Naive thymus-derived CD8-positive, alpha-beta T cell (primary cell): ENCODE measurements around the gene NDUFB10. TPM values are rescaled to one million over a fixed set of nuclear protein-coding genes. Genes with fewer than 3 reads are reported as not detected.
A peak's percentile ranks its signal among the peaks of the same experiment; 100 is the strongest.
"Not testable (repeated sequence)": the region's sequence is repeated elsewhere in the genome, so short reads cannot be mapped to it uniquely, and the experiment has no call there.

Experiments used
- ATAC-seq, 2 donors: fragments of 150-1000 bp; cut with Tn5 transposase in 1 of 2; sonication (Bioruptor Pico), chemical (Tn5 transposase) in 1 of 2; 1 replicate in 1 of 2; 2 replicates in 1 of 2; pipeline ENCODE4 v1.10.0; 2021; ENCODE audit warnings: mild to moderate bottlenecking in 2 of 2, moderate library complexity in 2 of 2
- POLR2A ChIA-PET: fragments of 350-600 bp; sonication (Branson Sonifier 250); formaldehyde crosslinking; loops from one replicate; lab custom pipeline; 2021; ENCODE audit warnings: antibody characterized with exemption; lab: Charles Lee
- DNase-seq, 10 donors: peaks; one replicate each; pipeline versions ENCODE4 v3.0.0 to v3.0.0-alpha.2; 2020 to 2022
- H3K27ac Mint-ChIP-seq, 10 donors: one replicate each; pipeline ENCODE4 v1.8.0; 2020 to 2022; ENCODE audit warnings: mild to moderate bottlenecking in 10 of 10, mixed read lengths in 10 of 10, moderate library complexity in 4 of 10, inconsistent platforms in 1 of 10
- H3K27me3 Mint-ChIP-seq, 5 donors: one replicate each; pipeline ENCODE4 v1.8.0; 2021 to 2022; ENCODE audit warnings: mixed read lengths in 5 of 5
- H3K36me3 Mint-ChIP-seq, 3 donors: one replicate each; pipeline ENCODE4 v1.8.0; 2020 to 2022; ENCODE audit warnings: mixed read lengths in 3 of 3, mild to moderate bottlenecking in 2 of 3, inconsistent platforms in 1 of 3
- H3K4me1 Mint-ChIP-seq, 4 donors: one replicate each; pipeline ENCODE4 v1.8.0; 2021 to 2022; ENCODE audit warnings: mixed read lengths in 4 of 4
- H3K4me3 Mint-ChIP-seq, 10 donors: one replicate each; pipeline ENCODE4 v1.8.0; 2020 to 2022; ENCODE audit warnings: mild to moderate bottlenecking in 10 of 10, mixed read lengths in 10 of 10, moderate library complexity in 6 of 10, inconsistent platforms in 1 of 10
- H3K9me3 Mint-ChIP-seq, 9 donors: one replicate each; pipeline ENCODE4 v1.8.0; 2020 to 2022; ENCODE audit warnings: mixed read lengths in 9 of 9, mild to moderate bottlenecking in 3 of 9, inconsistent platforms in 1 of 9, moderate library complexity in 1 of 9
- polyA plus RNA-seq, 3 donors: library from polyadenylated mRNA; unstranded; fragments of 300-500 nt; fragmentation: Illumina TruSeq; gene quantifications; one replicate each; pipeline ENCODE4 v1.2.3, GENCODE V29; 2021
- total RNA-seq, 8 experiments: library from RNA in 2 of 8; stranded (reverse) in 2 of 8; gene quantifications; one replicate each; pipeline ENCODE4 v1.2.3 and lab custom pipeline; 2021 to 2026

The NDUFB10 gene
- total and polyA plus RNA-seq, 5 experiments from 2014 or later, result 62.5 to 217 (median 180) TPM

GRCh38 chr16:1917665-1918350, 41.5 kb upstream of the NDUFB10 start:
- Mint-ChIP-seq H3K4me1 (peaks cover 0 to 5% (median 3%) of the 10 kb centered on the region in 4 donors), H3K27me3 (peaks cover 20 to 67% (median 48%) of the 10 kb centered on the region in 5 donors), H3K36me3 (peaks cover 0 to 7% (median 0%) of the 10 kb centered on the region in 3 donors), H3K27ac (no peak overlapping the region), H3K9me3 (no peaks in the 10 kb centered on the region), H3K4me3 (no peak overlapping the region)
- ATAC-seq (no peak), DNase-seq (no peak)
- POLR2A ChIA-PET, result no interaction called here

- Mint-ChIP-seq H3K36me3 (peaks cover 0 to 7% (median 0%) of the 10 kb centered on the region in 3 donors), H3K9me3 (peaks cover 0 to 3% (median 0%) of the 10 kb centered on the region in 9 donors), H3K4me1 (peaks cover 0 to 5% (median 3%) of the 10 kb centered on the region in 4 donors), H3K4me3 (no peak within 1 kb of the TSS), H3K27me3 (peaks cover 22 to 74% (median 51%) of the 10 kb centered on the region in 5 donors), H3K27ac (no peak within 1 kb of the TSS)
- DNase-seq (no peak), ATAC-seq (no peak)
- POLR2A ChIA-PET, result no interaction called here
Observed at GRCh38 chr16:1918351-1919326, 40.7 kb upstream of the NDUFB10 start, which contains the start of gene HS3ST6. TSS of gene HS3ST6 (minus strand) at chr16:1918415. CDS start at chr16:1918323, 92 bp downstream.

- POLR2A ChIA-PET, result no interaction called here
- Mint-ChIP-seq H3K27ac (no peak overlapping the region), H3K4me1 (peaks cover 0 to 6% (median 5%) of the 10 kb centered on the region in 4 donors), H3K4me3 (no peak overlapping the region), H3K36me3 (peaks cover 0 to 7% (median 0%) of the 10 kb centered on the region in 3 donors), H3K9me3 (peaks cover 0 to 3% (median 0%) of the 10 kb centered on the region in 9 donors), H3K27me3 (peaks cover 22 to 77% (median 51%) of the 10 kb centered on the region in 5 donors)
- DNase-seq (no peak), ATAC-seq (no peak)
Observed at GRCh38 chr16:1919327-1919998, 39.9 kb upstream of the NDUFB10 start.

GRCh38 chr16:1920122-1920521, 39.2 kb upstream of the NDUFB10 start:
- H3K9me3 Mint-ChIP-seq, H3K36me3 Mint-ChIP-seq, ATAC-seq, DNase-seq, POLR2A ChIA-PET, H3K4me3 Mint-ChIP-seq, H3K27ac Mint-ChIP-seq, H3K4me1 Mint-ChIP-seq: not testable (repeated sequence)
- peaks cover 22 to 76% (median 53%) of the 10 kb centered on the region in 5 donors for H3K27me3 Mint-ChIP-seq

- ATAC-seq (no peak), DNase-seq (no peak)
- peaks cover 19 to 70% (median 49%) of the 10 kb centered on the region in 5 donors for H3K27me3 Mint-ChIP-seq
- peaks cover 0 to 6% (median 5%) of the 10 kb centered on the region in 4 donors for H3K4me1 Mint-ChIP-seq
- no peak overlapping the region for H3K4me3 Mint-ChIP-seq
- H3K27ac Mint-ChIP-seq, result no peak overlapping the region
- POLR2A ChIA-PET, result no interaction called here
- peaks cover 0 to 7% (median 0%) of the 10 kb centered on the region in 3 donors for H3K36me3 Mint-ChIP-seq
- H3K9me3 Mint-ChIP-seq, result peaks cover 0 to 3% (median 0%) of the 10 kb centered on the region in 9 donors
Observed at GRCh38 chr16:1920727-1921171, 38.6 kb upstream of the NDUFB10 start.

- POLR2A ChIA-PET, result no interaction called here
Observed at GRCh38 chr16:1922357-1922756, 37.0 kb upstream of the NDUFB10 start.

GRCh38 chr16:1923299-1924034, 35.9 kb upstream of the NDUFB10 start:
- DNase-seq (peak in 2 of 10 donors; percentile 15 to 22), ATAC-seq (peak in 1 of 2 donors; percentile 36)
- Mint-ChIP-seq H3K9me3 (peaks cover 0 to 3% (median 0%) of the 10 kb centered on the region in 9 donors), H3K27ac (no peak overlapping the region), H3K4me1 (peaks cover 0 to 6% (median 5%) of the 10 kb centered on the region in 4 donors), H3K36me3 (peaks cover 0 to 7% (median 0%) of the 10 kb centered on the region in 3 donors), H3K27me3 (peaks cover 18 to 51% (median 36%) of the 10 kb centered on the region in 5 donors), H3K4me3 (no peak overlapping the region)
- POLR2A ChIA-PET, result no interaction called here

More at GRCh38 chr16:1922357-1922756, 37.0 kb upstream of the NDUFB10 start:
- peaks cover 0 to 3% (median 0%) of the 10 kb centered on the region in 9 donors for H3K9me3 Mint-ChIP-seq
- H3K27me3 Mint-ChIP-seq, result peaks cover 18 to 54% (median 36%) of the 10 kb centered on the region in 5 donors
- H3K4me1 Mint-ChIP-seq, result peaks cover 0 to 6% (median 5%) of the 10 kb centered on the region in 4 donors
- ATAC-seq, result no peak
- H3K27ac Mint-ChIP-seq, result no peak overlapping the region
- DNase-seq, result no peak
- peaks cover 0 to 7% (median 0%) of the 10 kb centered on the region in 3 donors for H3K36me3 Mint-ChIP-seq
- no peak overlapping the region for H3K4me3 Mint-ChIP-seq

GRCh38 chr16:1924095-1924494, 35.2 kb upstream of the NDUFB10 start:
- Mint-ChIP-seq H3K36me3 (peaks cover 0 to 7% (median 0%) of the 10 kb centered on the region in 3 donors), H3K27me3 (peaks cover 18 to 47% (median 31%) of the 10 kb centered on the region in 5 donors), H3K27ac (no peak overlapping the region)

GRCh38 chr16:1926271-1926670, 33.1 kb upstream of the NDUFB10 start:
- ATAC-seq, result no peak
- no peak overlapping the region for H3K27ac Mint-ChIP-seq

More at GRCh38 chr16:1924095-1924494, 35.2 kb upstream of the NDUFB10 start:
- Mint-ChIP-seq H3K4me3 (no peak overlapping the region), H3K4me1 (peaks cover under 1 to 7% (median 6%) of the 10 kb centered on the region in 4 donors), H3K9me3 (peaks cover 0 to 3% (median 0%) of the 10 kb centered on the region in 9 donors)
- no peak for ATAC-seq
- no peak for DNase-seq
- POLR2A ChIA-PET, result no interaction called here

GRCh38 chr16:1929105-1929504, 30.2 kb upstream of the NDUFB10 start:
- Mint-ChIP-seq H3K4me3 (peak overlapping the region; percentile 67 to 89 (median 83)), H3K27ac (peak overlapping the region in 8 of 10 donors; percentile 53 to 88 (median 74)), H3K36me3 (no peaks in the 10 kb centered on the region), H3K9me3 (no peaks in the 10 kb centered on the region), H3K27me3 (peaks cover 0 to 9% (median 4%) of the 10 kb centered on the region in 5 donors), H3K4me1 (peaks cover 0 to 6% (median 2%) of the 10 kb centered on the region in 4 donors)
- peak in 2 of 10 donors; percentile 5 to 17 for DNase-seq
- peak; percentile 29 to 38 for ATAC-seq
- POLR2A ChIA-PET, result interaction anchor here (0.6 to 1.5 kb wide), 6 partner anchors 15 to 436 kb away, joined by 3 to 7 read pairs (median 3); partner anchors contain the start of genes EME2, NUBP2, RPS2 and SPSB3

More at GRCh38 chr16:1926271-1926670, 33.1 kb upstream of the NDUFB10 start:
- Mint-ChIP-seq H3K9me3 (peaks cover 0 to 3% (median 0%) of the 10 kb centered on the region in 9 donors), H3K4me1 (peaks cover under 1 to 8% (median 4%) of the 10 kb centered on the region in 4 donors), H3K4me3 (no peak overlapping the region), H3K27me3 (peaks cover 11 to 33% (median 18%) of the 10 kb centered on the region in 5 donors), H3K36me3 (peaks cover 0 to 1% (median 0%) of the 10 kb centered on the region in 3 donors)
- no peak for DNase-seq
- POLR2A ChIA-PET, result no interaction called here
